Naive thymus-derived CD4-positive, alpha-beta T cell (primary cell): ENCODE measurements around the gene GGT7. TPM values are rescaled to one million over a fixed set of nuclear protein-coding genes. Genes with fewer than 3 reads are reported as not detected.
A peak's percentile ranks its signal among the peaks of the same experiment; 100 is the strongest.

Experiments
- ATAC-seq: fragments of 150-1000 bp; cut with Tn5 transposase; 2 replicates; pipeline ENCODE4 v1.10.0; 2021; ENCODE audit warnings: mild to moderate bottlenecking, moderate library complexity
- CTCF ChIA-PET: fragments of 350-600 bp; sonication (Branson Sonifier 250); formaldehyde crosslinking; loops from one replicate; lab custom pipeline; 2021; ENCODE audit warnings: antibody characterized with exemption; lab: Charles Lee
- POLR2A ChIA-PET: fragments of 350-600 bp; sonication (Branson Sonifier 250); formaldehyde crosslinking; loops from one replicate; lab custom pipeline; 2021; ENCODE audit warnings: antibody characterized with exemption, inconsistent platforms; lab: Charles Lee
- DNase-seq, 9 donors: peaks; one replicate each; pipeline versions ENCODE4 v3.0.0 to v3.0.0-alpha.2; 2020 to 2022; ENCODE audit warnings: mixed read lengths in 1 of 9
- H3K27ac ChIP-seq: one replicate; pipeline ENCODE4 v1.7.0; 2013; ENCODE audit warnings: mild to moderate bottlenecking, low read depth, low read length, moderate library complexity
- H3K27me3 ChIP-seq, 2 donors: one replicate each; pipeline ENCODE4 v1.7.0; 2013; ENCODE audit warnings: low read length in 2 of 2, mild to moderate bottlenecking in 2 of 2, moderate library complexity in 2 of 2; ENCODE audit not compliant: control insufficient read depth in 2 of 2, insufficient read depth in 2 of 2
- H3K36me3 ChIP-seq, 3 experiments: 1 replicate in 2 of 3; 2 replicates in 1 of 3; pipeline ENCODE4 v1.7.0; 2013; ENCODE audit warnings: low read length in 3 of 3, mild to moderate bottlenecking in 3 of 3, moderate library complexity in 1 of 3; ENCODE audit not compliant: insufficient read depth in 3 of 3, control insufficient read depth in 2 of 3
- H3K4me1 ChIP-seq, 2 donors: one replicate each; pipeline ENCODE4 v1.7.0; 2013; ENCODE audit warnings: low read length in 2 of 2, mild to moderate bottlenecking in 2 of 2, moderate library complexity in 1 of 2; ENCODE audit not compliant: control insufficient read depth in 2 of 2, insufficient read depth in 2 of 2
- H3K4me3 ChIP-seq: 2 replicates; pipeline ENCODE4 v1.7.0; 2013; ENCODE audit warnings: mild to moderate bottlenecking, low read length
- H3K9me3 ChIP-seq, 3 experiments: 1 replicate in 2 of 3; 2 replicates in 1 of 3; pipeline ENCODE4 v1.7.0; 2013; ENCODE audit warnings: low read length in 3 of 3; ENCODE audit not compliant: control insufficient read depth in 2 of 3
- H3K27ac Mint-ChIP-seq, 9 donors: one replicate each; pipeline ENCODE4 v1.8.0; 2020 to 2022; ENCODE audit warnings: mixed read lengths in 9 of 9, mild to moderate bottlenecking in 8 of 9, moderate library complexity in 5 of 9, inconsistent platforms in 2 of 9
- H3K27me3 Mint-ChIP-seq, 5 donors: one replicate each; pipeline ENCODE4 v1.8.0; 2021 to 2022; ENCODE audit warnings: mixed read lengths in 5 of 5, mild to moderate bottlenecking in 1 of 5
- H3K36me3 Mint-ChIP-seq, 5 donors: one replicate each; pipeline ENCODE4 v1.8.0; 2020 to 2022; ENCODE audit warnings: mixed read lengths in 5 of 5, mild to moderate bottlenecking in 3 of 5, inconsistent platforms in 1 of 5
- H3K4me1 Mint-ChIP-seq, 7 donors: one replicate each; pipeline ENCODE4 v1.8.0; 2020 to 2022; ENCODE audit warnings: mixed read lengths in 7 of 7, mild to moderate bottlenecking in 3 of 7, inconsistent platforms in 1 of 7
- H3K4me3 Mint-ChIP-seq, 10 donors: one replicate each; pipeline ENCODE4 v1.8.0; 2020 to 2022; ENCODE audit warnings: mild to moderate bottlenecking in 10 of 10, mixed read lengths in 10 of 10, moderate library complexity in 6 of 10, inconsistent platforms in 2 of 10
- H3K9me3 Mint-ChIP-seq, 11 donors: one replicate each; pipeline ENCODE4 v1.8.0; 2020 to 2022; ENCODE audit warnings: mixed read lengths in 11 of 11, mild to moderate bottlenecking in 4 of 11, inconsistent platforms in 1 of 11, moderate library complexity in 1 of 11
- intact Hi-C, 2 donors: fragments of 100-400 bp; cut with micrococcal nuclease; formaldehyde crosslinking; loops; one replicate each; pipeline ENCODE4 v1.15.1; 2023
- polyA plus RNA-seq, 2 donors: library from polyadenylated mRNA; unstranded; fragments of 300-500 nt; fragmentation: Illumina TruSeq; gene quantifications; one replicate each; pipeline ENCODE4 v1.2.3, GENCODE V29; 2021
- total RNA-seq, 6 experiments: library from RNA in 5 of 6; stranded (reverse) in 5 of 6; gene quantifications; 1 replicate in 5 of 6; 2 replicates in 1 of 6; pipeline ENCODE4 v1.2.3 and lab custom pipeline; 2021 to 2026

Gene GGT7
- total and polyA plus RNA-seq, 7 experiments from 2014 or later = 6.2 to 50.6 (median 28.9) TPM

- ATAC-seq = no peak
- CTCF ChIA-PET = no interaction called here
These were observed 22.1 kb upstream of the GGT7 start for GRCh38 chr20:34894723-34895122.

GRCh38 chr20:34892671-34893070 lies 20.0 kb upstream of the GGT7 start:
- Histone ChIP-seq H3K27ac (no peak overlapping the region), H3K9me3 (no peaks in the 10 kb centered on the region)

More at GRCh38 chr20:34894723-34895122, 22.1 kb upstream of the GGT7 start:
- no peaks in the 10 kb centered on the region for H3K36me3 ChIP-seq
- no peak for DNase-seq
- peaks cover 21 to 53% (median 34%) of the 10 kb centered on the region in 7 donors for H3K4me1 Mint-ChIP-seq
- intact Hi-C loops = no loop called here
- H3K4me3 Mint-ChIP-seq = no peak overlapping the region
- peaks cover 0 to 28% (median 9%) of the 10 kb centered on the region in 5 donors for H3K36me3 Mint-ChIP-seq
- H3K27me3 Mint-ChIP-seq = no peaks in the 10 kb centered on the region
- POLR2A ChIA-PET = no interaction called here
- H3K9me3 ChIP-seq = no peaks in the 10 kb centered on the region
- no peak overlapping the region for H3K4me3 ChIP-seq
- no peak overlapping the region for H3K27ac ChIP-seq
- H3K27ac Mint-ChIP-seq = no peak overlapping the region
- H3K27me3 ChIP-seq = no peaks in the 10 kb centered on the region
- H3K4me1 ChIP-seq = peaks cover 0 to 13% of the 10 kb centered on the region in 2 donors
- no peaks in the 10 kb centered on the region for H3K9me3 Mint-ChIP-seq

GRCh38 chr20:34891166-34892062 lies 18.8 kb upstream of the GGT7 start:
- peaks cover 0 to 2% (median 0%) of the 10 kb centered on the region in 11 donors for H3K9me3 Mint-ChIP-seq
- peaks cover 19 to 55% (median 43%) of the 10 kb centered on the region in 7 donors for H3K4me1 Mint-ChIP-seq
- Histone ChIP-seq H3K9me3 (no peaks in the 10 kb centered on the region), H3K36me3 (peaks cover 0 to 3% (median 0%) of the 10 kb centered on the region in 3 experiments), H3K27ac (peak overlapping the region; percentile 3), H3K27me3 (no peaks in the 10 kb centered on the region), H3K4me3 (no peak overlapping the region), H3K4me1 (peaks cover 0 to 13% of the 10 kb centered on the region in 2 donors)
- H3K4me3 Mint-ChIP-seq = peak overlapping the region in 6 of 10 donors; percentile 3 to 55 (median 45)
- peaks cover 0 to 26% (median 8%) of the 10 kb centered on the region in 5 donors for H3K36me3 Mint-ChIP-seq
- peaks cover 0 to 3% (median 0%) of the 10 kb centered on the region in 5 donors for H3K27me3 Mint-ChIP-seq
- POLR2A ChIA-PET = interaction anchor here (1.0 kb wide), 1 partner anchor 19 kb away, joined by 3 read pairs; the partner anchor contains the start of gene GGT7
- H3K27ac Mint-ChIP-seq = peak overlapping the region in 8 of 9 donors; percentile 58 to 87 (median 78)
- intact Hi-C loops = loop anchor here in 1 of 2 donors (1.0 kb wide), 1 partner anchor 15 kb away; the partner anchor contains the start of gene ACSS2
- DNase-seq (peak in 4 of 9 donors; percentile 30 to 40 (median 38)), ATAC-seq (peak; percentile 89)
- CTCF ChIA-PET = no interaction called here

More at GRCh38 chr20:34892671-34893070, 20.0 kb upstream of the GGT7 start:
- peaks cover 0 to 26% (median 10%) of the 10 kb centered on the region in 5 donors for H3K36me3 Mint-ChIP-seq
- peak overlapping the region in 1 of 10 donors; percentile 51 for H3K4me3 Mint-ChIP-seq
- H3K4me1 ChIP-seq = peaks cover 0 to 13% of the 10 kb centered on the region in 2 donors
- POLR2A ChIA-PET = no interaction called here
- H3K27ac Mint-ChIP-seq = peak overlapping the region in 7 of 9 donors; percentile 20 to 87 (median 77)
- CTCF ChIA-PET = interaction anchor here (0.6 kb wide), 2 partner anchors 17 to 818 kb away, joined by 3 to 6 read pairs; no protein-coding TSS in a partner anchor
- H3K36me3 ChIP-seq = no peaks in the 10 kb centered on the region
- peaks cover 0 to 2% (median 0%) of the 10 kb centered on the region in 11 donors for H3K9me3 Mint-ChIP-seq
- intact Hi-C loops = no loop called here
- ATAC-seq = no peak
- peaks cover 21 to 57% (median 43%) of the 10 kb centered on the region in 7 donors for H3K4me1 Mint-ChIP-seq
- no peaks in the 10 kb centered on the region for H3K27me3 ChIP-seq
- no peak overlapping the region for H3K4me3 ChIP-seq
- H3K27me3 Mint-ChIP-seq = peaks cover 0 to 3% (median 0%) of the 10 kb centered on the region in 5 donors
- no peak for DNase-seq

GRCh38 chr20:34888468-34888867 lies 15.8 kb upstream of the GGT7 start:
- ATAC-seq = no peak
- POLR2A ChIA-PET = interaction anchor here (0.6 to 0.7 kb wide), 2 partner anchors 169 to 206 kb away, joined by 3 to 4 read pairs; no protein-coding TSS in a partner anchor
- peaks cover 0 to 3% (median 0%) of the 10 kb centered on the region in 5 donors for H3K27me3 Mint-ChIP-seq

GRCh38 chr20:34887023-34887422 lies 14.4 kb upstream of the GGT7 start:
- ChIA-PET POLR2A (interaction anchor here (1.2 kb wide), 1 partner anchor 10 kb away, joined by 5 read pairs; no protein-coding TSS in a partner anchor), CTCF (no interaction called here)
- Histone ChIP-seq H3K27ac (no peak overlapping the region), H3K4me3 (no peak overlapping the region), H3K4me1 (peaks cover 0 to 6% of the 10 kb centered on the region in 2 donors), H3K9me3 (no peaks in the 10 kb centered on the region), H3K27me3 (no peaks in the 10 kb centered on the region), H3K36me3 (peaks cover 0 to 27% (median 0%) of the 10 kb centered on the region in 3 experiments)
- peaks cover 0 to 3% (median 0%) of the 10 kb centered on the region in 5 donors for H3K27me3 Mint-ChIP-seq
- no peak overlapping the region for H3K4me3 Mint-ChIP-seq
- H3K9me3 Mint-ChIP-seq = peaks cover 0 to 2% (median 0%) of the 10 kb centered on the region in 11 donors
- peaks cover 0 to 40% (median 21%) of the 10 kb centered on the region in 5 donors for H3K36me3 Mint-ChIP-seq
- DNase-seq (no peak), ATAC-seq (no peak)
- peaks cover 13 to 48% (median 31%) of the 10 kb centered on the region in 7 donors for H3K4me1 Mint-ChIP-seq
- intact Hi-C loops = no loop called here
- H3K27ac Mint-ChIP-seq = no peak overlapping the region

More at GRCh38 chr20:34888468-34888867, 15.8 kb upstream of the GGT7 start:
- Histone ChIP-seq H3K4me3 (no peak overlapping the region), H3K4me1 (peaks cover 0 to 13% of the 10 kb centered on the region in 2 donors), H3K9me3 (no peaks in the 10 kb centered on the region), H3K27ac (no peak overlapping the region), H3K27me3 (no peaks in the 10 kb centered on the region), H3K36me3 (peaks cover 0 to 16% (median 0%) of the 10 kb centered on the region in 3 experiments)
- no peak for DNase-seq
- intact Hi-C loops = no loop called here
- peak overlapping the region in 5 of 9 donors; percentile 0 to 14 (median 7) for H3K27ac Mint-ChIP-seq
- H3K36me3 Mint-ChIP-seq = peaks cover 0 to 30% (median 10%) of the 10 kb centered on the region in 5 donors
- H3K9me3 Mint-ChIP-seq = peaks cover 0 to 2% (median 0%) of the 10 kb centered on the region in 11 donors
- CTCF ChIA-PET = interaction anchor here (0.8 to 1.1 kb wide), 2 partner anchors 13 to 16 kb away, joined by 3 to 4 read pairs; partner anchors contain the start of gene GGT7
- H3K4me1 Mint-ChIP-seq = peaks cover 16 to 48% (median 43%) of the 10 kb centered on the region in 7 donors
- no peak overlapping the region for H3K4me3 Mint-ChIP-seq

GRCh38 chr20:34886122-34886521 lies 13.5 kb upstream of the GGT7 start:
- Mint-ChIP-seq H3K4me3 (no peak overlapping the region), H3K27ac (peak overlapping the region in 1 of 9 donors; percentile 12), H3K4me1 (peaks cover 10 to 45% (median 26%) of the 10 kb centered on the region in 7 donors), H3K9me3 (peaks cover 0 to 2% (median 0%) of the 10 kb centered on the region in 11 donors), H3K36me3 (peaks cover 0 to 41% (median 26%) of the 10 kb centered on the region in 5 donors), H3K27me3 (peaks cover 0 to 3% (median 0%) of the 10 kb centered on the region in 5 donors)
- H3K9me3 ChIP-seq = no peaks in the 10 kb centered on the region
- no peak for DNase-seq
- ChIA-PET POLR2A (interaction anchor here (1.2 kb wide), 1 partner anchor 9 kb away, joined by 5 read pairs; no protein-coding TSS in a partner anchor), CTCF (no interaction called here)
- H3K27ac ChIP-seq = no peak overlapping the region
- intact Hi-C loops = no loop called here
- no peaks in the 10 kb centered on the region for H3K27me3 ChIP-seq
- peaks cover 0 to 27% (median 0%) of the 10 kb centered on the region in 3 experiments for H3K36me3 ChIP-seq
- ATAC-seq = no peak
- no peaks in the 10 kb centered on the region for H3K4me1 ChIP-seq
- no peak overlapping the region for H3K4me3 ChIP-seq
